Measurements from ENCODE around the gene AMBP.

DNA sequence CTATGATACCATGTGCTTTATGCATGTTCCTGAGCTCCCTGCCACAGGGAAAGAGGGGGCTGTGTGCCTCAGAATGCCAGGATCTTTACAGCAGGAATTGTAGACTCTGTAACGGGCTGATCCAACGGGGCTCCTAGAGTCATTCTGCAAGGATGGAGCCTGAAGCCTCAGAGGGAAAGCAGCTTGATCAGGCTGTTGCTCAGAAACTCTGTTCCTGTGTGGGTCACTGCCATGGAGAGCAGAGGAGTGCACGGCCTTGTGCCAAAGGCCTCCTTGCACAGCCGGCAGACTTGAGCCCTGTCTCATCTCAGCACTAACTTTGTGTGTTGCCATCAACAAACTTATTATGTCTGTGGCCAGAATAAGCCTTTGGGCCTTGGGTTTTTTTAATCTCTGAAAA, 51.8 kb downstream of the AMBP start:
- TF ChIP-seq, protein P1, sequence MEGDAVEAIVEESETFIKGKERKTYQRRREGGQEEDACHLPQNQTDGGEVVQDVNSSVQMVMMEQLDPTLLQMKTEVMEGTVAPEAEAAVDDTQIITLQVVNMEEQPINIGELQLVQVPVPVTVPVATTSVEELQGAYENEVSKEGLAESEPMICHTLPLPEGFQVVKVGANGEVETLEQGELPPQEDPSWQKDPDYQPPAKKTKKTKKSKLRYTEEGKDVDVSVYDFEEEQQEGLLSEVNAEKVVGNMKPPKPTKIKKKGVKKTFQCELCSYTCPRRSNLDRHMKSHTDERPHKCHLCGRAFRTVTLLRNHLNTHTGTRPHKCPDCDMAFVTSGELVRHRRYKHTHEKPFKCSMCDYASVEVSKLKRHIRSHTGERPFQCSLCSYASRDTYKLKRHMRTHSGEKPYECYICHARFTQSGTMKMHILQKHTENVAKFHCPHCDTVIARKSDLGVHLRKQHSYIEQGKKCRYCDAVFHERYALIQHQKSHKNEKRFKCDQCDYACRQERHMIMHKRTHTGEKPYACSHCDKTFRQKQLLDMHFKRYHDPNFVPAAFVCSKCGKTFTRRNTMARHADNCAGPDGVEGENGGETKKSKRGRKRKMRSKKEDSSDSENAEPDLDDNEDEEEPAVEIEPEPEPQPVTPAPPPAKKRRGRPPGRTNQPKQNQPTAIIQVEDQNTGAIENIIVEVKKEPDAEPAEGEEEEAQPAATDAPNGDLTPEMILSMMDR (IDR thresholded peaks at IDR 0.05) = no peak
- no peak for TF ChIP-seq EZH2 (IDR thresholded peaks at IDR 0.05)

Data from neural progenitor cell (in vitro differentiated cells).